Stimulated activated CD8-positive, alpha-beta memory T cell treated with anti-CD3 and anti-CD28 coated beads, Interleukin-4, amount 100 ng/mL, for 1 hour (primary cell): ENCODE results near the gene KIAA0753.

Experiments
- DNase-seq, 2 donors: peaks; one replicate each; pipeline ENCODE4 v3.0.0-alpha.2; 2020; ENCODE audit warnings: low read depth in 2 of 2, low spot score in 1 of 2

The KIAA0753 gene

GRCh38 chr17:6570731-6571451 lies 69.6 kb downstream of the KIAA0753 start:
- no peak for DNase-seq

- DNase-seq: no peak
These were observed 70.9 kb downstream of the KIAA0753 start for GRCh38 chr17:6569370-6570285.

- DNase-seq: no peak
These were observed 72.2 kb downstream of the KIAA0753 start for GRCh38 chr17:6568184-6568758.

GRCh38 chr17:6567528-6568183 lies 72.9 kb downstream of the KIAA0753 start:
- DNase-seq: no peak

GRCh38 chr17:6561446-6561845 lies 79.1 kb downstream of the KIAA0753 start:
- DNase-seq: no peak

- DNase-seq: no peak
These were observed 80.0 kb downstream of the KIAA0753 start for GRCh38 chr17:6560496-6560895.

- DNase-seq: no peak
These were observed 80.7 kb downstream of the KIAA0753 start for GRCh38 chr17:6559753-6560215.

- no peak for DNase-seq
These were observed 81.4 kb downstream of the KIAA0753 start for GRCh38 chr17:6558932-6559752.

- no peak for DNase-seq
These were observed 82.2 kb downstream of the KIAA0753 start for GRCh38 chr17:6558276-6558675.

- no peak for DNase-seq
These were observed 83.5 kb downstream of the KIAA0753 start for GRCh38 chr17:6557040-6557438.

- no peak for DNase-seq
These were observed 84.1 kb downstream of the KIAA0753 start, which contains the start of gene PITPNM3 for GRCh38 chr17:6556121-6557039. PITPNM3 (minus strand) TSS chr17:6556555; CDS start chr17:6556406, 149 bp downstream.

- no peak for DNase-seq
These were observed 85.0 kb downstream of the KIAA0753 start for GRCh38 chr17:6555331-6556120.

GRCh38 chr17:6554871-6555330 lies 85.6 kb downstream of the KIAA0753 start:
- DNase-seq: no peak

GRCh38 chr17:6554342-6554741 lies 86.2 kb downstream of the KIAA0753 start:
- DNase-seq: no peak

GRCh38 chr17:6551869-6552531 lies 88.5 kb downstream of the KIAA0753 start:
- no peak for DNase-seq

GRCh38 chr17:6551356-6551755 lies 89.2 kb downstream of the KIAA0753 start:
- DNase-seq: no peak

- no peak for DNase-seq
These were observed 91.0 kb downstream of the KIAA0753 start for GRCh38 chr17:6549384-6550036.
